Measurements from ENCODE around the gene ARL5B.
"Not testable (repeated sequence)": the region's sequence is repeated elsewhere in the genome, so short reads cannot be mapped to it uniquely, and the experiment has no call there.

GRCh38 chr10:18627452-18628018, 31.7 kb upstream of the ARL5B start:
- TF ChIP-seq, protein P1, sequence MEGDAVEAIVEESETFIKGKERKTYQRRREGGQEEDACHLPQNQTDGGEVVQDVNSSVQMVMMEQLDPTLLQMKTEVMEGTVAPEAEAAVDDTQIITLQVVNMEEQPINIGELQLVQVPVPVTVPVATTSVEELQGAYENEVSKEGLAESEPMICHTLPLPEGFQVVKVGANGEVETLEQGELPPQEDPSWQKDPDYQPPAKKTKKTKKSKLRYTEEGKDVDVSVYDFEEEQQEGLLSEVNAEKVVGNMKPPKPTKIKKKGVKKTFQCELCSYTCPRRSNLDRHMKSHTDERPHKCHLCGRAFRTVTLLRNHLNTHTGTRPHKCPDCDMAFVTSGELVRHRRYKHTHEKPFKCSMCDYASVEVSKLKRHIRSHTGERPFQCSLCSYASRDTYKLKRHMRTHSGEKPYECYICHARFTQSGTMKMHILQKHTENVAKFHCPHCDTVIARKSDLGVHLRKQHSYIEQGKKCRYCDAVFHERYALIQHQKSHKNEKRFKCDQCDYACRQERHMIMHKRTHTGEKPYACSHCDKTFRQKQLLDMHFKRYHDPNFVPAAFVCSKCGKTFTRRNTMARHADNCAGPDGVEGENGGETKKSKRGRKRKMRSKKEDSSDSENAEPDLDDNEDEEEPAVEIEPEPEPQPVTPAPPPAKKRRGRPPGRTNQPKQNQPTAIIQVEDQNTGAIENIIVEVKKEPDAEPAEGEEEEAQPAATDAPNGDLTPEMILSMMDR (conservative IDR thresholded peaks at IDR 0.05; ENCODE audit: low read depth, low read length) = not testable (repeated sequence)
- TF ChIP-seq POLR2A (IDR thresholded peaks at IDR 0.05; ENCODE audit: low read depth, low read length); RCOR1 (IDR thresholded peaks at IDR 0.05; ENCODE audit: insufficient replicate concordance, low read length); MAFK (IDR thresholded peaks at IDR 0.05; ENCODE audit: low read depth, low read length); RFX5 (IDR thresholded peaks at IDR 0.05; ENCODE audit: low read depth, low read length); CEBPB (IDR thresholded peaks at IDR 0.05; ENCODE audit: low read depth, low read length): not testable (repeated sequence)

All from IMR-90 (cell line).